HG02852 (cell line): ENCODE data around the gene WDR62.

Source experiments
- ATAC-seq: cut with Tn5 transposase; IDR thresholded peaks from one replicate; pipeline ENCODE4 v1.9.1; 2021; ENCODE audit warnings: mild to moderate bottlenecking, moderate library complexity; ENCODE audit not compliant: unreplicated experiment

Gene WDR62

DNA sequence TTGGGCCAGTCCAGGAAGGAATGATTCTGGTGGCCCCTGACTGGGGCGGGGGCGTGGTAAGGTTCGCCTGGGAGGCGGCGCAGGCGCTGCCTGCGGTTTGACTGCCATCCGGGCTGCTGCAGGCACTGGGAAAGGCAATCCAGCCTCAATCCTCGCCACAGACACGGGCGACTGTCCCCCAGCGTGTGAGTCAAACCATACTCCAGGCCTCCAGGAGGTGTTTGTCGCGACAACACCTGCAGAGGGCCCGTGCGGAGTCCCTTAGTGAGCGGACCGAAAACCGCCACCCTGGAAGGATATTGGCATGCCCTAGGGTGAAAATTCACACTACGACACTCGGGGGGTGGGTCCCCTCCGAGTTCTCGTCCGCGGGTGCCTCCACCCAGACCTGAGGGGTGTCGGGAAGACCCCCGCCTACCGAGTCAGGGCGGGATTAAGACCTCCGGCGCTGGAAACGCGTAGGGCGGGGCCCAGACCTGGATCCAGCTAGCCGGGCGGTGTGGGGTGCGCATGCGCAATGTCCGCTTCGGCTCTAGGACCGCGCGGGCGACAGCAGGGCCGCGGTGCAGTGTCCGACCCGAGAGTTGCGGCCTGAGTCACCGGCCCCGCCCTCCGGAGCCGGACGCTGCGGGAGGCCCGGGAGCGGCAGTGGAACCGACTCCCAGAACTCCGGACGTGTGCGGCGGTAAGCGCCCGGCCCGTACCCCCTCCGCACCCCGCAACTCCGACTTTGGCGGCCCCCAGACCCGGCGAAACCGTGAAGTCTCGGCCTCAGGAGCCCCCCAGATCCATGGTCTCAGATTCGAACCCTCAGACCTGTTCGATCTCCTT is 85.0 kb downstream of the WDR62 start, which contains the start of gene CAPNS1:
Gene CAPNS1, plus strand, starts transcription at position 594 of the 831 bp plus-strand sequence. CDS start 946 bp downstream, outside the sequence.
- peak; percentile 80 for ATAC-seq

GRCh38 chr19:36140304-36141038 is 85.8 kb downstream of the WDR62 start:
- ATAC-seq = no peak

DNA sequence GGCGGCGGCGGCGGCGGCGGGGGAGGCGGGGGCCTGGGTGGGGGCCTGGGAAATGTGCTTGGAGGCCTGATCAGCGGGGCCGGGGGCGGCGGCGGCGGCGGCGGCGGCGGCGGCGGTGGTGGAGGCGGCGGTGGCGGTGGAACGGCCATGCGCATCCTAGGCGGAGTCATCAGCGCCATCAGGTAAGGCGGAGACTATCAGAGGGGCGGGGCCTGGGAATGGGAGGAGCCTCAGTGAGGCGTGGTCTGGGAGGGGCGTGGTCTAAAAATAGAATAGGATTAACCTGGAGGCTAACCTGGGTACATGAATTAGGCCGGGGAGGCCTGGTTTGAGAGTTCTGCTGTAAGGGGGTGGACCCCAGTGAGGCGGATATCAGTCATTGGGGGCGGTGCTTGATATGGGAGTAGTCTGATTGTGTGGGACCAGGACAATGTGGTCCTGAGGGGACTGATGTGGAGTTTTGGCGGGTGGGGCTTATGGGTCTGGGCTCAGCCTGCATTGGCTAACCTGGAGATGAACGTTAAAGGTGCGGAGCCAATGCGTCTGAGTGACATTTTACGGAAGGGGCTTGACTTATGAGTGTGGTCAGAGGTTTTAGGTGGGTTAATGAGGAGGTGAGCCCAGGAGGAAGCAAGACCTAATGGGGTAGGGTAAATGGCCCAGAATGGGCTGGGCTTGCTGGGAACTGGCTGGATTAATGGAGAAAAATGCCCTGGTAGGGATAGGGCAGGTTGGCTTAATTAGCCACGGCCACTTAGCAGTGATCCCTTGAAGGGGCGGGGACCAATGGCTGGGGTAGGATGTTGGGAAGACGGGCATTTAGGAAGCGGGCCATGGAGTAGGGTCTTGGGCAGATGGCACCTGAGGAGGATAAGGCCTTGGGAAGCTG is 86.6 kb downstream of the WDR62 start:
- peak; percentile 47 for ATAC-seq

- no peak for ATAC-seq
Measured at GRCh38 chr19:36142046-36142445, 87.3 kb downstream of the WDR62 start.

- no peak for ATAC-seq
Measured at GRCh38 chr19:36142496-36142895, 87.8 kb downstream of the WDR62 start.

DNA sequence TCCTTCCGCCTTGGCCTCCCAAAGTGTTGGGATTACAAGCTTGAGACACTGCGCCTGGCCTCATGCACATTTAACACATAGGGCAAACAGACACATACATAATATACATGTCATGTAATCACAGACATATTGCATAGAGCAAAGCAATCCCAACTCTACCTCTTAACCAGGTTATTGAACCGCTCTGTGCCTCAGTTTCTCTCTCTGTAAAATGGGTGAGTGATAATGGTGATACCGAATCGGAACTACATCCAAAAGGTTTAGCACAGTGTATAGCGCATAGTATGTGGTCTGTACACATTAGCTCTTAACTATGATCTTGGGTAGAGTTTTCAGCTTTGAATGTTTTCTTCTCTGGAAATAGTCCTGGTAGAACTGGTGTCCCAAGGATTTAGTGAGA is 89.9 kb downstream of the WDR62 start:
- ATAC-seq = no peak

GRCh38 chr19:36149673-36150406 is 95.1 kb downstream of the WDR62 start:
- ATAC-seq = no peak

DNA sequence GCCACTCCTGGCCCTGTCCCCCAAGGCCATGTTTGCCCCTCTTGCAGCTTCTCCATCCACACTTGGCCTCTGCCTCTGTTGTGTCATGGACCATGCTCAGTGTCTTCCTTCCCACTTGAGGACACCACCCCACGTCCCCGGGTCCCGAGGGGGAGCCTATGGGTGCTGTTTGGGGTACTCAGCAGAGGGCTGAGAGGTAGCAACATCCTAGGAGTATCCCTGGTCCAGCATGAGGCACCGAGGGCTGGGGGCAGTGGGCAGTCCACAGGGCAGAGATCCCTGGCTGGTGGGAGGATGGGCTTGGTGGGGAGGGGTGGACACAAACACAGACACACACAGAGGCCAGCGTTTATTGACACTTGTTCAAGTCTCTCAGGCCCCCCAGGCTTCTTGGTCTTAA is 95.9 kb downstream of the WDR62 start:
- no peak for ATAC-seq

- ATAC-seq = no peak
Measured at GRCh38 chr19:36151144-36152018, 96.7 kb downstream of the WDR62 start.

- ATAC-seq = no peak
Measured at GRCh38 chr19:36152019-36152351, 97.3 kb downstream of the WDR62 start.

DNA sequence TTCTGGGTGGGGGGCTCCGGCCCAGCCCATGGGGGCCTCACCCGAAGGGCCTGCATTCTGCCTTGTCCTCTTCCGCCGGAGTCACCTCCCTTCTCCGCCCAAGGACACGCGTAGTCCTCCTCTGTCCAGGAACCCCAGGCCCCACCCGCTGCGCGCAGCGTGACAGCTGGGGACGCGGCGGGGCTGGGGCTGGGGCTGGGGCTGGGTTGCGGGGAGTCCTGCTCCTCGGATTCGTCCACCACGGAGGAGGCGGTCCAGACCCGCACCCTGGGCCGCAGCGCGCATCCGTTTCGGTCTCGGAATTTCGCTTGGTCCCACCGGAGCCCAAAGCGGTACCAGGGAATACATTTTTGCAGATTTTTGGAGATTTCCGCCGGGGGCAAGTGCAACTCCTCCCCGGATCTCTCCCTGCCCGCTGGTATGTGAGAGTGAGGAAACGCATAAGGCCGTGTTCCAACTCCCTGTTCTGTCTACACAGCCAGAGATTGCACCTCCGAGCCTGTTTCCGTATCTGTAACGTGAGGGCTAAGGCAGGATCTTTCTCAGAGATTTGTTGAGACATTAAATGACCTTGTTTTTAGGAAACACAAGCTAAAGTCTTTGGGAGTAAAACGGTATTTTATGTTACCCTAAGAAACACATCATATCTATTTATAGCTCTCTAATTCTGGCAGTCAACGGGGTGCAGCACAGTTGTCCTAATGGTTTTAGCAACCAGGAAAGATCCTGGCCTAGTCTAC is 97.8 kb downstream of the WDR62 start, which contains the start of gene COX7A1:
Gene COX7A1, minus strand, starts transcription at position 96 of the 740 bp plus-strand sequence. Its CDS starts 40 bp downstream, at position 56.
- no peak for ATAC-seq

- ATAC-seq = no peak
Measured at GRCh38 chr19:36153126-36153525, 98.4 kb downstream of the WDR62 start.
